ENCODE results near the gene DIP2C.

DIP2C gene

DNA sequence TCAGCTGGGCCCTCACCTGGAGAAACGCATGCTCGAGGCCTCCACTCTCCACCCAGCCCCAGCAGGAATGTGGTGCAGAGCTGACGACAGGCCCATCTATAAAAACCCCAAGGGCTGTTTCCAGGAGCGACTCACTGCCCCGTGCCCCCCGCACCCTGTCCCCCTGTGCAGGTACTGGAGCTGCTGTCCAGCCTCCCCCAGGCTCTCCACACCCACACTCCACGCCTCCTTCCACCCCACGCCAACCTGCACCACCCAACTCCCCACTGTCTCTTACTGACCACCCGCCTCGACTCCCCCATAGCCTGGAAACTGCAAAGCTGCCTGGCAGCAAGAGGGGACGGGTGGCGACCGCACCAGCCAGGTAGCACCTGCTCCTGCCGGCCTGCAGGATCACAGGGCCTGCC, 43.3 kb downstream of the DIP2C start:
- H3K27me3 ChIP-seq (ENCODE audit: insufficient read depth, low read length) = no peaks in the 10 kb centered on the region
- H3K9me3 ChIP-seq (ENCODE audit: low read length) = peaks cover 6% of the 10 kb centered on the region
- peaks cover 3% of the 10 kb centered on the region for H3K36me3 ChIP-seq (ENCODE audit: insufficient read depth, low read length)
- no peak overlapping the region for H3K4me3 ChIP-seq (ENCODE audit: low read length)
- H3K4me1 ChIP-seq (ENCODE audit: insufficient read depth, low read length) = no peaks in the 10 kb centered on the region
- H2AFZ ChIP-seq (ENCODE audit: low read depth, low read length) = no peak overlapping the region

DNA sequence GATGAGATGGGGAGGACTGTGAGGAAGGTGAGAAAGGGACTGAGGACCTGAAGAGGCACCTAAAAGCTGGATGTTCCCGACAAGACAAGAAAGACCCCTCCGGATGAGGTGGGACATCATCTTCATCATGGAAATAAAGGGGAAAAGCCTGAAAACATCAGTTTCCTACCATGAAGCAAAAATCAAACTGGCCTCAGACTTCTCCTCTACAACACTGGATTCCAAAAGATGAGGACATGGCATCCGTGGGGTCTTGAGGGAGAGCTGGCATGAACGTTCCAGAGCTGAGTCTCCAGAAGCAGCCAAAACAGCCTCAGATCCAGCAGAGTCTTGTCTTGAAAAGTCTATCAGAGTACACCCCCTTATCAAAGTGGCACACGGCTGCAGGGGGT, 44.5 kb downstream of the DIP2C start:
- H3K4me1 ChIP-seq (ENCODE audit: insufficient read depth, low read length) = no peaks in the 10 kb centered on the region
- H3K4me3 ChIP-seq (ENCODE audit: low read length) = no peak overlapping the region
- H3K27me3 ChIP-seq (ENCODE audit: insufficient read depth, low read length) = no peaks in the 10 kb centered on the region
- no peak overlapping the region for H2AFZ ChIP-seq (ENCODE audit: low read depth, low read length)
- peaks cover 8% of the 10 kb centered on the region for H3K9me3 ChIP-seq (ENCODE audit: low read length)
- peaks cover 3% of the 10 kb centered on the region for H3K36me3 ChIP-seq (ENCODE audit: insufficient read depth, low read length)

DNA sequence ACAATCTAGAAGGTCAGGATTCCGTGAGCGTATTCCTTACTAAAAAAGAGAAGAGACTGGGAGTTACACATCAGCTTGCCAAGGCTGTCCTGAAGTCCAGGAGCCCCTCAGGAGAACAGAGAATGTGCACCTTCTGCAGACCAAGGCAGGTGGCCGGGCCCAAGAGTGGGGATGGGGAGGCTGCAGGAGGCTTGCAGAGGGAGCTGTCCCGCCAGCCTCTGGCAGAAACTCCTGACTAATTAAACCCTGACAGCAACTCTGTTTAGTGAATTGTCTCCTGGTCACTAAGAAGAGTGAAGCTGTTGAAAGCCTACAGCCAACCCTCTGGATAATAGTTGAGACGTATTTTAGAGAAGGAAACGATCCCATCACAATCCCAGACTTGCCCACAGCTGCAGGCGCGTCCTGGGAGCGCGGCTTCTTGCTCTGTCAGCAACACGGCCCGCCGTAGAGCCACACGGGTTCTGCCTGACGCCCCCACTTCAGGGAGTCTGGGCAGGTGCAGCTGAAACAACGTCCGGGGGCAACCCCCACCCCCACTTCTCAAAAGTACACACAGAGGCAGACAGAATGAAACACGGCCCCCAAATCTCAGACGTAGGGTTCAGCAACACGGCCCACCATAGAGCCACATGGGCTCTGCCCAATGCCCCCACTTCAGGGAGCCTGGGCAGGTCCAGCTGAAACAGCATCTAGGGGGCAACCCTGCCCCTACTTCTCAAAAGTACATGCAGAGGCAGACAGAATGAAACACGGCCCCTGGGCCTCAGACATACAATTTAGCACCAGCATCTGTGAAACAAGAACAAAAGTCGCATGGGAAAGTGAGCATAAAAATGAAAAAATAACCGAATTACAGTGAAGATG, 45.2 kb downstream of the DIP2C start:
- Histone ChIP-seq H3K36me3 (ENCODE audit: insufficient read depth, low read length) (peaks cover 3% of the 10 kb centered on the region), H3K4me3 (ENCODE audit: low read length) (no peak overlapping the region), H3K27me3 (ENCODE audit: insufficient read depth, low read length) (no peaks in the 10 kb centered on the region), H3K9me3 (ENCODE audit: low read length) (peaks cover 10% of the 10 kb centered on the region), H3K4me1 (ENCODE audit: insufficient read depth, low read length) (no peaks in the 10 kb centered on the region), H2AFZ (ENCODE audit: low read depth, low read length) (no peak overlapping the region)

DNA sequence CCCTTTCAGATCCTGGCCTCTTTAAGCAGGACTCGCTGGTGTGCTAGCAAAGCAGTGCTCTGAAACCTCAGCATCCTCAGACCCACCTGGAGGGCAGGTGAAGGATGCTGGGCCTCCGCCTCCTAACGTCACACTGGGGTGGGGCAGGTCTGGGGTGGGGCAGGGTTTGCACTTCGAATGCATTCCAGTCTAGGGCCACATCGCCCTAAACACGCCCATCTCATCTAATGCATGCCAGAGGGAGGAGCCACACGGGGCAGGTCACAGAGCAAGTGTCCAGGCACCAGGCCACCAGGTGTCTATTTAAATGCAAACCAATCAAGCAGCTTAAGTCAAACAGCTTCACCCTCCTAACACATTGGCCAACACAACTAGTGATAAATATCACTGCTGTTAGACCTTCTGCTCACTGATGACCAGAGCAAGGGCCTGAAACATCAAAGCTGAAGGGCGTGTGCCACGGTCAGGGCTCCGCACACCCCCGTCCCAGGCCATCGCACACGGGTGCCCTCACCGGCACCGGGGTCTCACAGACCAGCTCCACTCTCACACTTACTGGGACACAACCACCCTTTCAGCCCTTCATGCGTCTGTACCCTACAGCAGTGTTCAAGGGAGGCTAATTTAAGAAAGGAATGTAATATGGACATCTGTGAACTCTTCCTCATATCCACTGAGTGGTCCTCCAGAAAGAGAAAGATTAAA, 47.1 kb downstream of the DIP2C start:
- Histone ChIP-seq H2AFZ (ENCODE audit: low read depth, low read length) (no peak overlapping the region), H3K9me3 (ENCODE audit: low read length) (peaks cover 14% of the 10 kb centered on the region), H3K4me3 (ENCODE audit: low read length) (no peak overlapping the region), H3K27me3 (ENCODE audit: insufficient read depth, low read length) (no peaks in the 10 kb centered on the region), H3K4me1 (ENCODE audit: insufficient read depth, low read length) (no peaks in the 10 kb centered on the region), H3K36me3 (ENCODE audit: insufficient read depth, low read length) (peaks cover 3% of the 10 kb centered on the region)

DNA sequence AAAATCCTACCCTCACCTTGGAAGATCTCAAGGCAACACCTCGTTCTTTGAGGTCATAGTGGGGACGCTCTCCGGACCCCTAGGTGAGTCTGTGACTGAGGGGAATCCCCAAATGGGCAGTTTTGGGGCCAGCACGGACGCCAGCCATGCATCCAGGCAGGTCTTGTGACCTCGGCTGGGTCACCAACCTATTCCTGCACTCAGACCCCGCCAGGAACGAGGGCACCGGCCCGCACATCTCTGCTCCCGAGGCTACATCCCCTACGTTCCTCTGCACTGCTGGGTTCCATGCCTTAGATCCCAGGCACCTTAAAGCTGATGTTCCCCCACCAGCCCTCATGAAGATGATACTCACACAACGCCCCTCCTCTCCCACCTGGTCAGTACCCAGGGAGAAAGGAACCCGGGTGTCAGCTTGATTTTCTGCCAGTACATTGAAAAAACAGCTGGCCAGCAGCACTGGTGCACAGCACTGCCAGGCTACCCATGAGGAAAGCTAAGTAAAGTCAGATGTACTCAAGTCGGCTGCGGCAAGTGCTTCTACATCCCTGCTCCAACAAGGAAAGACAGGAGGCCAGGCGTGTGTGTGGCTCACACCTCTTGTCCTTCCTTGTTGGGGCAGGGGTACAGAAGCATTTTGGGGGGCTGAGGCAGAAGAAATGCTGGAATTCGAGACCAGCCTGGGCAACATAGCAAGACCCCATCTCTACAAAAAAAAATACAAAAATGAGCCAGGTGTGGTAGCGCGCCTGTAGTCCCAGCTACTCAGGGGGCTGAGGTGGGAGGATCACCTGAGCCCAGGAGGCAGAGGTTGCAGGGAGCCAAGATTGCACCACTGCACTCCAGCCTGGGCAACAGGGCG, 48.1 kb downstream of the DIP2C start:
- Histone ChIP-seq H3K4me1 (ENCODE audit: insufficient read depth, low read length) (no peaks in the 10 kb centered on the region), H3K4me3 (ENCODE audit: low read length) (no peak overlapping the region), H3K36me3 (ENCODE audit: insufficient read depth, low read length) (peaks cover 3% of the 10 kb centered on the region), H2AFZ (ENCODE audit: low read depth, low read length) (no peak overlapping the region), H3K27me3 (ENCODE audit: insufficient read depth, low read length) (no peaks in the 10 kb centered on the region), H3K9me3 (ENCODE audit: low read length) (peaks cover 14% of the 10 kb centered on the region)

DNA sequence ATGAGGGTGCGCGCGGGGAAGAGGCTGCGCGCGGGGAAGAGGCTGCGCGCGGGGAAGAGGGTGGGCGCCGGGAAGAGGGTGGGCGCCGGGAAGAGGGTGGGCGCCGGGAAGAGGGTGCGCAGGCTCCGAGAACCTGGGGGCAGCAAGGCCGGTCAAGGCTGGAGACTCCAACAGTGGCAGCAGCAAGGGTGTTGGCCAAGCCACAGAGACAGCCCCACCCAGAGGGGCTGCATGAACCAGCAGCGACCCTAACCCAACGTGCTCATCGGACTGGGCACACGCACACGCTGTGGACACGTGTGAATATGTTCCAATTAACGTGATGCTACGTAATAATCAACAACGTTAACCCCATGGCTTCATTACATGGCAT, 48.8 kb downstream of the DIP2C start:
- H3K27me3 ChIP-seq (ENCODE audit: insufficient read depth, low read length) = no peaks in the 10 kb centered on the region
- peaks cover 14% of the 10 kb centered on the region for H3K9me3 ChIP-seq (ENCODE audit: low read length)
- H3K36me3 ChIP-seq (ENCODE audit: insufficient read depth, low read length) = peaks cover 3% of the 10 kb centered on the region
- no peaks in the 10 kb centered on the region for H3K4me1 ChIP-seq (ENCODE audit: insufficient read depth, low read length)
- no peak overlapping the region for H3K4me3 ChIP-seq (ENCODE audit: low read length)
- no peak overlapping the region for H2AFZ ChIP-seq (ENCODE audit: low read depth, low read length)

DNA sequence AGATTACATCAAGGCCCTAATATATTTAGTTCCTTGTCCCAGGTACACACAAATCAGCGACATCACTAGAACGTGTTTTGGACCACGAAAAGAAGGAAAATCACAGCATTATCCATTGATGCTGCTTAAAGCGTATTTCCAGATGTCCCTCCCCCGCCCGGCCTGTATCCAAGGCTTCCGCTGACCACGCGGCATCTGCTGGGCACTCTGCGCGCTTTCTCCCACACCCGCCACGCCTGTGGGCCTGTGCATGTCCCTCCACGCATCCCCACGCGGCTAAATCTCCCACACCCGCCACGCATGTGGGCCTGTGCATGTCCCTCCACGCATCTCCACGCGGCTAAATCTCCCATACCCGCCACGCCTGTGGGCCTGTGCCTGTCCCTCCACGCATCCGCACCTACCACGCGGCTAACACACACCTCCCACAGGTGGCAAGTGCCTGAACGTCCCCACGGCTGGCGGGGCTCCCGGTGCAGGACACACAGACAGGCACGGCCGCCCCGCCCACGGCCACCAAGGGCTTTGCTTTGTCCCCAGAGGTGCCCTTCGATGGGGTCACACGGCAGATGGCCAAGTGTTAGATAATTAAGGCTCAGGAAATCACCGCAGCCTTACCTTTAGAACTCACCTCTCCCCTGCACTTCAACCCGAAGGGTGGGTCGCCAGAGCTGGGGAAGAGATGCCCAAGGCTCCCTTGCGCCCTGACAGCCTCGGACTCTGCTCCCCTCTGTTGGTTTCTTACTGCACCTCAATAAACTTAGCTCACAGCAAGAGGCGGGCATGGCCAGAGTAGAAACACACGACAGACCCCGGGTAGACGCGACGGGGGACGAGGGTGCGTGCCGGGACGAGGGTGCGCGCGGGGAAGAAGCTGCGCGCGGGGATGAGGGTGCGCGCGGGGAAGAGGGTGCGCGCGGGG, 49.5 kb downstream of the DIP2C start:
- Histone ChIP-seq H3K4me3 (ENCODE audit: low read length) (no peak overlapping the region), H3K4me1 (ENCODE audit: insufficient read depth, low read length) (no peaks in the 10 kb centered on the region), H3K27me3 (ENCODE audit: insufficient read depth, low read length) (no peaks in the 10 kb centered on the region)

DNA sequence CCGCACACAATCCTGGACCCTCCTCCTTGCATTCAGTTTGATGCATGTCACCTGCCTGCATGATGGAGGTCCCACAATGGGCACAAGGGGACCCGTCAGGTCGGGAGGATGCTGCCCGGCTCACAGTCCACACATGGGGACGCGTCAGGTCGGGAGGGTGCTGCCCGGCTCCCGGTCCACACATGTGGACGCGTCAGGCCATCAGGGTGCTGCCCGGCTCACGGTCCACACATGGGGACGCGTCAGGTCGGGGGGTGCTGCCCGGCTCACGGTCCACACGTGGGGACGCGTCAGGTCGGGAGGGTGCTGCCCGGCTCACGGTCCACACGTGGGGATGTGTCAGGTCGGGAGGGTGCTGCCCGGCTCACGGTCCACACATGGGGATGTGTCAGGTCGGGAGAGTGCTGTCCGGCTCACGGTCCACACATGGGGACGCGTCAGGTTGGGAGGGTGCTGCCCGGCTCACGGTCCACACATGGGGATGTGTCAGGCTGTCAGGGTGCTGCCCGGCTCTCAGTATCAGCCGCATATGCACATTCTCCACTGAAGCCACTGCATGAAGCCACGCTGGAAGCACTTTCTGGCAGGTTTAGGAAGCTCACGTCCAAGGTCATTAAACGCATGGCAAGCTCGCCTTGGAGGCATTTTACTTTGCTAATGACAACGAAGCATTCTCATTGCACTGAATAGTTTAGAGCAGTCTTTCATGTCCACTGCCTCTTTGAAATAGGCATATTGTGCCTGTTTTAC, 50.3 kb downstream of the DIP2C start:
- no peaks in the 10 kb centered on the region for H3K4me1 ChIP-seq (ENCODE audit: insufficient read depth, low read length)
- H3K9me3 ChIP-seq (ENCODE audit: low read length) = peaks cover 8% of the 10 kb centered on the region
- no peaks in the 10 kb centered on the region for H3K36me3 ChIP-seq (ENCODE audit: insufficient read depth, low read length)
- H3K4me3 ChIP-seq (ENCODE audit: low read length) = no peak overlapping the region
- no peaks in the 10 kb centered on the region for H3K27me3 ChIP-seq (ENCODE audit: insufficient read depth, low read length)
- no peak overlapping the region for H2AFZ ChIP-seq (ENCODE audit: low read depth, low read length)

More for the DNA sequence above, 49.5 kb downstream of the DIP2C start:
- H2AFZ ChIP-seq (ENCODE audit: low read depth, low read length) = no peak overlapping the region
- H3K9me3 ChIP-seq (ENCODE audit: low read length) = peaks cover 11% of the 10 kb centered on the region
- H3K36me3 ChIP-seq (ENCODE audit: insufficient read depth, low read length) = peaks cover under 1% of the 10 kb centered on the region

DNA sequence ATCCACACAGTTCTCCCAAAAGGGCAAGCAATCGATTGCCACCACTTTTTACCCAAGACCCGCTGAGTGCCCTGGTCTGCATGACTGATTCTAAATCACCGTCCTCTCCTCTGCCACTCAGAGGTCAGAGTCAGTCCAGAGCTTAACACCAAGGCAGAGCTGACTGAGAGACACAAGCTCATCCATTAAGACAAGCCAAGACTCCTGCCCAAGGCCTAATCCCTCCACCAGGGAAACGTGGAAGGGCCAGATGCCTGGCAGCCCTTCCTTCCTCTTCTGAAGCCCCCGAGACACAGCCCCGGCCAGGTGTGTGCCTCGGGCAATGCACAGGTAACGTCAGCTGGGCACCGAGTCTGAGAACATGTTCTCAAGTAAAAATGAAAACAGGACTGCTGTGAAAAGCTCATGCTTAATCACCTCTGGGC, 51.7 kb downstream of the DIP2C start:
- H3K4me3 ChIP-seq (ENCODE audit: low read length) = no peak overlapping the region
- peaks cover 10% of the 10 kb centered on the region for H3K9me3 ChIP-seq (ENCODE audit: low read length)
- no peaks in the 10 kb centered on the region for H3K4me1 ChIP-seq (ENCODE audit: insufficient read depth, low read length)
- H3K36me3 ChIP-seq (ENCODE audit: insufficient read depth, low read length) = no peaks in the 10 kb centered on the region
- H2AFZ ChIP-seq (ENCODE audit: low read depth, low read length) = no peak overlapping the region
- no peaks in the 10 kb centered on the region for H3K27me3 ChIP-seq (ENCODE audit: insufficient read depth, low read length)

DNA sequence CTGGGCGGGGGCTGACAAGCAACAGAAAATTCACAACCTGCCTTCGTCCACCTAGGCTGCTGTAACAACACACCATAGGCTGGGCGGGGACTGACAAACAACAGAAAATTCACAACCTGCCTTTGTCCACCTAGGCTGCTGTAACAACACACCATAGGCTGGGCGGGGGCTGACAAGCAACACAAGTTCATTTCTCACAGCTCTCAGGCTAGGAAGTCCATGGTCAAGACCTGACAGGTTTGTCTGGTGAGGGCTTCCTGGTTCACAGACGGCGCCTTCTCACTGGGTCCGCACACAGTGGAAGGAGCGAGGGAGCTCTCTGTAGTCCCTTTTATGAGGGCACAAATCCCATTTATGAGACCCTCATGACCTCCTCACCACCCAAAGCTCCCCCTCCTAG, 52.2 kb downstream of the DIP2C start:
- Histone ChIP-seq H3K4me1 (ENCODE audit: insufficient read depth, low read length) (no peaks in the 10 kb centered on the region), H3K27me3 (ENCODE audit: insufficient read depth, low read length) (no peaks in the 10 kb centered on the region), H3K4me3 (ENCODE audit: low read length) (no peak overlapping the region), H3K9me3 (ENCODE audit: low read length) (peaks cover 11% of the 10 kb centered on the region), H2AFZ (ENCODE audit: low read depth, low read length) (no peak overlapping the region), H3K36me3 (ENCODE audit: insufficient read depth, low read length) (no peaks in the 10 kb centered on the region)

DNA sequence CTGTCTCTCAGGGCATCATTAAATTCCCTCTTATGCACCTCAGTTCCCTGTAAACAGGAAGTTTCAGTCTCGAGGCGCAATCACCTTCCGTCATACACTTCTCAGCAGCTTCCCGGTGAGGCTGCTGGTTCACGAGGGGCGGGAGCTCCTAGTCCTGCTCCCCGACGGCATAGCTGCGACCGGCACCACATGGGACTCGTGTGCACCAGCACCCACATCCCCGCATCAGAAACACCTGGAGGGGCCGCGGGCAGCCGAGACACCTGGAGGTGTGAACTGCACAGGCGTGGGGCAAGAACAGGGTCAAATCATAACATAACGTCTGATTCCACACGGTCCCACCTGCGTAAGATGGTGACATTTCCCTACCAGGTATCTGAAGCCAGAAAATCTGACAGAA, 52.7 kb downstream of the DIP2C start:
- H3K36me3 ChIP-seq (ENCODE audit: insufficient read depth, low read length) = no peaks in the 10 kb centered on the region
- H3K4me3 ChIP-seq (ENCODE audit: low read length) = no peak overlapping the region
- H3K9me3 ChIP-seq (ENCODE audit: low read length) = peaks cover 13% of the 10 kb centered on the region
- no peaks in the 10 kb centered on the region for H3K4me1 ChIP-seq (ENCODE audit: insufficient read depth, low read length)
- no peaks in the 10 kb centered on the region for H3K27me3 ChIP-seq (ENCODE audit: insufficient read depth, low read length)
- no peak overlapping the region for H2AFZ ChIP-seq (ENCODE audit: low read depth, low read length)
